Liver (tissue), 9 donors: ENCODE data around the gene FANK1. TPM values are rescaled to one million over a fixed set of nuclear protein-coding genes. Genes with fewer than 3 reads are reported as not detected.

Source experiments
- DNase-seq: peaks from one replicate; pipeline ENCODE4 v3.0.0-alpha.2; 2017; ENCODE audit warnings: low spot score
- H3K27ac ChIP-seq, 2 donors: one replicate each; pipeline ENCODE4 v1.7.0; 2013; ENCODE audit warnings: inconsistent platforms in 2 of 2, low read length in 2 of 2, control low read depth in 1 of 2, low read depth in 1 of 2, mild to moderate bottlenecking in 1 of 2
- H3K27me3 ChIP-seq, 4 donors: one replicate each; pipeline versions ENCODE4 v1.6.1 to v1.7.0; 2013; ENCODE audit warnings: low read length in 3 of 4, inconsistent platforms in 1 of 4, mild to moderate bottlenecking in 1 of 4, moderate library complexity in 1 of 4; ENCODE audit not compliant: control insufficient read depth in 4 of 4, insufficient read depth in 4 of 4
- H3K36me3 ChIP-seq, 4 donors: one replicate each; pipeline versions ENCODE4 v1.6.1 to v1.7.0; 2013; ENCODE audit warnings: low read length in 3 of 4, mild to moderate bottlenecking in 3 of 4, low read depth in 1 of 4, moderate library complexity in 1 of 4; ENCODE audit not compliant: control insufficient read depth in 4 of 4, insufficient read depth in 3 of 4
- H3K4me1 ChIP-seq, 4 donors: one replicate each; pipeline versions ENCODE4 v1.6.1 to v1.7.0; 2013; ENCODE audit warnings: low read length in 3 of 4, mild to moderate bottlenecking in 3 of 4, moderate library complexity in 1 of 4; ENCODE audit not compliant: control insufficient read depth in 4 of 4, insufficient read depth in 4 of 4
- H3K4me3 ChIP-seq, 3 donors: one replicate each; pipeline versions ENCODE4 v1.6.1 to v1.7.0; 2013; ENCODE audit warnings: low read length in 3 of 3, control low read depth in 1 of 3, low read depth in 1 of 3, mild to moderate bottlenecking in 1 of 3
- H3K9ac ChIP-seq, 2 donors: one replicate each; pipeline ENCODE4 v1.7.0; 2013; ENCODE audit warnings: low read length in 2 of 2, mild to moderate bottlenecking in 2 of 2, moderate library complexity in 2 of 2, control low read depth in 1 of 2, low read depth in 1 of 2
- H3K9me3 ChIP-seq, 4 donors: one replicate each; pipeline versions ENCODE4 v1.6.1 to v1.7.0; 2013; ENCODE audit warnings: low read length in 3 of 4; ENCODE audit not compliant: control insufficient read depth in 4 of 4
- EGR1 ChIP-seq, 2 donors: IDR thresholded peaks; 2 replicates each; pipeline ENCODE4 v1.6.1; 2016 to 2018; ENCODE audit warnings: antibody characterized with exemption in 2 of 2, low read depth in 2 of 2
- FOXA1 ChIP-seq: IDR thresholded peaks from 2 replicates; pipeline ENCODE4 v1.6.1; 2016; ENCODE audit warnings: antibody characterized with exemption
- FOXA2 ChIP-seq: IDR thresholded peaks from 2 replicates; pipeline ENCODE4 v1.6.1; 2016; ENCODE audit warnings: antibody characterized with exemption
- GABPA ChIP-seq, 2 donors: IDR thresholded peaks in 1 of 2; conservative IDR thresholded peaks in 1 of 2; 2 replicates each; pipeline ENCODE4 v1.6.1; 2016; ENCODE audit warnings: antibody characterized with exemption in 2 of 2, mild to moderate bottlenecking in 1 of 2, moderate library complexity in 1 of 2
- HNF4A ChIP-seq, 2 donors: conservative IDR thresholded peaks; 2 replicates each; pipeline ENCODE4 v1.6.1; 2016; ENCODE audit warnings: antibody characterized with exemption in 2 of 2, mild to moderate bottlenecking in 2 of 2
- HNF4G ChIP-seq: IDR thresholded peaks from 2 replicates; pipeline ENCODE4 v1.6.1; 2016; ENCODE audit warnings: antibody characterized with exemption
- JUND ChIP-seq, 2 donors: IDR thresholded peaks; 2 replicates each; pipeline ENCODE4 v1.6.1; 2016; ENCODE audit warnings: antibody characterized with exemption in 2 of 2
- NR2F2 ChIP-seq: IDR thresholded peaks from 2 replicates; pipeline ENCODE4 v1.6.1; 2016; ENCODE audit warnings: antibody characterized with exemption
- RAD21 ChIP-seq, 2 donors: IDR thresholded peaks; 2 replicates each; pipeline ENCODE4 v1.6.1; 2016; ENCODE audit warnings: antibody characterized with exemption in 2 of 2, mild to moderate bottlenecking in 2 of 2
- RXRA ChIP-seq, 2 donors: IDR thresholded peaks; 2 replicates each; pipeline ENCODE4 v1.6.1; 2017 to 2018; ENCODE audit warnings: antibody characterized with exemption in 2 of 2, mild to moderate bottlenecking in 1 of 2
- SP1 ChIP-seq: IDR thresholded peaks from 2 replicates; pipeline ENCODE4 v1.6.1; 2018; ENCODE audit warnings: antibody characterized with exemption, mild to moderate bottlenecking
- TAF1 ChIP-seq: conservative IDR thresholded peaks from 2 replicates; pipeline ENCODE4 v1.6.1; 2016; ENCODE audit warnings: antibody characterized with exemption, mild to moderate bottlenecking
- YY1 ChIP-seq: IDR thresholded peaks from 2 replicates; pipeline ENCODE4 v1.6.1; 2016; ENCODE audit warnings: antibody characterized with exemption, mild to moderate bottlenecking
- WGBS: extraction: QIAGEN DNeasy Blood & Tissue Kit; methylation state at CpG from one replicate; pipeline ENCODE4 v1.1.7; 2013; 5-methylcytosine and 5-hydroxymethylcytosine counted together
- polyA plus RNA-seq, 2 donors: library from polyadenylated mRNA; stranded (reverse) in 1 of 2; unstranded in 1 of 2; fragments of 200-250 nt in 1 of 2; fragments of >200 nt in 1 of 2; fragmentation: Nextera tagmentation in 1 of 2; extraction: Ambion mirVana in 1 of 2; gene quantifications; one replicate each; pipeline versions ENCODE4 v1.2.1 to v1.2.3, GENCODE V29; 2013 to 2015
- total RNA-seq, 2 donors: library from RNA; depleted of rRNA; stranded (reverse); fragments of >200 nt; gene quantifications; one replicate each; pipeline ENCODE4 v1.2.3, GENCODE V29; 2014
- TF ChIP-seq, protein P1 (sequence below): fragments of 150-350 bp; IDR thresholded peaks from 2 replicates; pipeline ENCODE4 v1.5.1; 2017; ENCODE audit warnings: improper control_type of control experiment, low read depth, low read length; ENCODE audit not compliant: missing input control
- TF ChIP-seq, protein P2 (sequence below): IDR thresholded peaks from 2 replicates; pipeline ENCODE4 v1.6.1; 2016; ENCODE audit warnings: antibody characterized with exemption
- TF ChIP-seq, protein P3 (sequence below): IDR thresholded peaks from 2 replicates; pipeline ENCODE4 v1.6.1; 2016; ENCODE audit warnings: antibody characterized with exemption, mild to moderate bottlenecking
- TF ChIP-seq, protein P4 (sequence below): IDR thresholded peaks from 2 replicates; pipeline ENCODE4 v1.6.1; 2016; ENCODE audit warnings: antibody characterized with exemption
- TF ChIP-seq, protein P5 (sequence below): IDR thresholded peaks from 2 replicates; pipeline ENCODE4 v1.6.1; 2016; ENCODE audit warnings: antibody characterized with exemption
- donor health status: healthy.
- donor health status: healthy.
- donor health status: healthy.
- donor health status: healthy.
- donor health status: healthy.

The FANK1 gene
- total and polyA plus RNA-seq, 4 donors, result 0.28 TPM; not detected in 3

DNA sequence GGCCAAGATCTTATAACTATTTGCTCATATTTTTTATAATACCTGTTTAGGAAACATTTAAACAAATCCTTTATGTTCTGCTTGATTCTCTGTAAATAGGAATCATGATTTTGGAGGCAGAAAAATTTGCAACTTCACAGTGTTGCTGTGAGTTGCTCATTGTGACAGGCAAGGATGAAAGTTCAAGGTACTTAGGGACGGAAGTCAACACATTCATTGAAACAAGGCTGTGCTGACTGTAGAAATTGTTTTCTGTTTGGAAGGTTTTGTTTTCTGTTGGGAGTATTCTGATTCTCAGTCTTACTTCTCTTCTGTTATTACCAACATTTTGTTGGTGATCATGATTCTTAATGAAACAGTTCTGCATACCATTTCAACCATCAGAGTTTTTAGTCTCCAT, 54.9 kb downstream of the FANK1 start:
- TF ChIP-seq YY1 (no peak), RAD21 (IDR thresholded peaks at IDR 0.05) (no peak), SP1 (no peak), JUND (IDR thresholded peaks at IDR 0.05) (no peak), NR2F2 (no peak), HNF4G (no peak), EGR1 (IDR thresholded peaks at IDR 0.05; ENCODE audit: low read depth in 2 of 2) (no peak), FOXA2 (no peak), TAF1 (no peak), HNF4A (conservative IDR thresholded peaks at IDR 0.05) (no peak), RXRA (IDR thresholded peaks at IDR 0.05) (no peak), FOXA1 (no peak), GABPA (IDR thresholded peaks at IDR 0.05 in 1 of 2, conservative IDR thresholded peaks at IDR 0.05 in 1 of 2) (no peak)
- TF ChIP-seq, protein P1, sequence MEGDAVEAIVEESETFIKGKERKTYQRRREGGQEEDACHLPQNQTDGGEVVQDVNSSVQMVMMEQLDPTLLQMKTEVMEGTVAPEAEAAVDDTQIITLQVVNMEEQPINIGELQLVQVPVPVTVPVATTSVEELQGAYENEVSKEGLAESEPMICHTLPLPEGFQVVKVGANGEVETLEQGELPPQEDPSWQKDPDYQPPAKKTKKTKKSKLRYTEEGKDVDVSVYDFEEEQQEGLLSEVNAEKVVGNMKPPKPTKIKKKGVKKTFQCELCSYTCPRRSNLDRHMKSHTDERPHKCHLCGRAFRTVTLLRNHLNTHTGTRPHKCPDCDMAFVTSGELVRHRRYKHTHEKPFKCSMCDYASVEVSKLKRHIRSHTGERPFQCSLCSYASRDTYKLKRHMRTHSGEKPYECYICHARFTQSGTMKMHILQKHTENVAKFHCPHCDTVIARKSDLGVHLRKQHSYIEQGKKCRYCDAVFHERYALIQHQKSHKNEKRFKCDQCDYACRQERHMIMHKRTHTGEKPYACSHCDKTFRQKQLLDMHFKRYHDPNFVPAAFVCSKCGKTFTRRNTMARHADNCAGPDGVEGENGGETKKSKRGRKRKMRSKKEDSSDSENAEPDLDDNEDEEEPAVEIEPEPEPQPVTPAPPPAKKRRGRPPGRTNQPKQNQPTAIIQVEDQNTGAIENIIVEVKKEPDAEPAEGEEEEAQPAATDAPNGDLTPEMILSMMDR, result no peak
- TF ChIP-seq, protein P2, sequence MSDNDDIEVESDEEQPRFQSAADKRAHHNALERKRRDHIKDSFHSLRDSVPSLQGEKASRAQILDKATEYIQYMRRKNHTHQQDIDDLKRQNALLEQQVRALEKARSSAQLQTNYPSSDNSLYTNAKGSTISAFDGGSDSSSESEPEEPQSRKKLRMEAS, result no peak
- TF ChIP-seq, protein P3, sequence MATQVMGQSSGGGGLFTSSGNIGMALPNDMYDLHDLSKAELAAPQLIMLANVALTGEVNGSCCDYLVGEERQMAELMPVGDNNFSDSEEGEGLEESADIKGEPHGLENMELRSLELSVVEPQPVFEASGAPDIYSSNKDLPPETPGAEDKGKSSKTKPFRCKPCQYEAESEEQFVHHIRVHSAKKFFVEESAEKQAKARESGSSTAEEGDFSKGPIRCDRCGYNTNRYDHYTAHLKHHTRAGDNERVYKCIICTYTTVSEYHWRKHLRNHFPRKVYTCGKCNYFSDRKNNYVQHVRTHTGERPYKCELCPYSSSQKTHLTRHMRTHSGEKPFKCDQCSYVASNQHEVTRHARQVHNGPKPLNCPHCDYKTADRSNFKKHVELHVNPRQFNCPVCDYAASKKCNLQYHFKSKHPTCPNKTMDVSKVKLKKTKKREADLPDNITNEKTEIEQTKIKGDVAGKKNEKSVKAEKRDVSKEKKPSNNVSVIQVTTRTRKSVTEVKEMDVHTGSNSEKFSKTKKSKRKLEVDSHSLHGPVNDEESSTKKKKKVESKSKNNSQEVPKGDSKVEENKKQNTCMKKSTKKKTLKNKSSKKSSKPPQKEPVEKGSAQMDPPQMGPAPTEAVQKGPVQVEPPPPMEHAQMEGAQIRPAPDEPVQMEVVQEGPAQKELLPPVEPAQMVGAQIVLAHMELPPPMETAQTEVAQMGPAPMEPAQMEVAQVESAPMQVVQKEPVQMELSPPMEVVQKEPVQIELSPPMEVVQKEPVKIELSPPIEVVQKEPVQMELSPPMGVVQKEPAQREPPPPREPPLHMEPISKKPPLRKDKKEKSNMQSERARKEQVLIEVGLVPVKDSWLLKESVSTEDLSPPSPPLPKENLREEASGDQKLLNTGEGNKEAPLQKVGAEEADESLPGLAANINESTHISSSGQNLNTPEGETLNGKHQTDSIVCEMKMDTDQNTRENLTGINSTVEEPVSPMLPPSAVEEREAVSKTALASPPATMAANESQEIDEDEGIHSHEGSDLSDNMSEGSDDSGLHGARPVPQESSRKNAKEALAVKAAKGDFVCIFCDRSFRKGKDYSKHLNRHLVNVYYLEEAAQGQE, result no peak
- TF ChIP-seq, protein P4, sequence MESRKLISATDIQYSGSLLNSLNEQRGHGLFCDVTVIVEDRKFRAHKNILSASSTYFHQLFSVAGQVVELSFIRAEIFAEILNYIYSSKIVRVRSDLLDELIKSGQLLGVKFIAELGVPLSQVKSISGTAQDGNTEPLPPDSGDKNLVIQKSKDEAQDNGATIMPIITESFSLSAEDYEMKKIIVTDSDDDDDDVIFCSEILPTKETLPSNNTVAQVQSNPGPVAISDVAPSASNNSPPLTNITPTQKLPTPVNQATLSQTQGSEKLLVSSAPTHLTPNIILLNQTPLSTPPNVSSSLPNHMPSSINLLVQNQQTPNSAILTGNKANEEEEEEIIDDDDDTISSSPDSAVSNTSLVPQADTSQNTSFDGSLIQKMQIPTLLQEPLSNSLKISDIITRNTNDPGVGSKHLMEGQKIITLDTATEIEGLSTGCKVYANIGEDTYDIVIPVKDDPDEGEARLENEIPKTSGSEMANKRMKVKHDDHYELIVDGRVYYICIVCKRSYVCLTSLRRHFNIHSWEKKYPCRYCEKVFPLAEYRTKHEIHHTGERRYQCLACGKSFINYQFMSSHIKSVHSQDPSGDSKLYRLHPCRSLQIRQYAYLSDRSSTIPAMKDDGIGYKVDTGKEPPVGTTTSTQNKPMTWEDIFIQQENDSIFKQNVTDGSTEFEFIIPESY, result no peak
- TF ChIP-seq, protein P5, sequence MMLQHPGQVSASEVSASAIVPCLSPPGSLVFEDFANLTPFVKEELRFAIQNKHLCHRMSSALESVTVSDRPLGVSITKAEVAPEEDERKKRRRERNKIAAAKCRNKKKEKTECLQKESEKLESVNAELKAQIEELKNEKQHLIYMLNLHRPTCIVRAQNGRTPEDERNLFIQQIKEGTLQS, result no peak
- Histone ChIP-seq H3K9me3 (peaks cover 12 to 16% (median 15%) of the 10 kb centered on the region in 4 donors), H3K36me3 (no peaks in the 10 kb centered on the region), H3K4me3 (no peak overlapping the region), H3K27ac (no peak overlapping the region), H3K4me1 (no peaks in the 10 kb centered on the region), H3K9ac (no peak overlapping the region), H3K27me3 (no peaks in the 10 kb centered on the region)
- DNase-seq, result no peak
- 30% methylated on average over 1 of the region's 1 CpG for WGBS
